ENCODE results near the gene CTNNB1.

GRCh38 chr3:41223691-41224090 is 24.4 kb downstream of the CTNNB1 start:
- TF ChIP-seq ZNF114 (CRISPR knock-in tag; IDR thresholded peaks at IDR 0.05) (no peak), CTCF (conservative IDR thresholded peaks at IDR 0.05; ENCODE audit: low read depth in 2 of 2) (no peak), REST (IDR thresholded peaks at IDR 0.05; ENCODE audit: unreplicated experiment) (no peak), ETS1 (IDR thresholded peaks at IDR 0.05) (no peak), EZH2phosphoT487 (IDR thresholded peaks at IDR 0.05; ENCODE audit: unreplicated experiment) (no peak)
